Inferior parietal cortex (tissue), 1 donor: ENCODE data around the gene HAND1.
A peak's percentile ranks its signal among the peaks of the same experiment; 100 is the strongest.
"Not testable (repeated sequence)": the region's sequence is repeated elsewhere in the genome, so short reads cannot be mapped to it uniquely, and the experiment has no call there.

Experiments
- DNase-seq: peaks from one replicate; pipeline ENCODE4 v3.0.0-alpha.2; 2016; ENCODE audit errors: extremely low spot score

HAND1 gene

GRCh38 chr5:154478224-154478565 is at the start of gene HAND1:
Gene HAND1 (minus strand): TSS chr5:154478227. CDS start chr5:154478008, 219 bp downstream.
- DNase-seq = no peak

- DNase-seq = no peak
These were observed 48.5 kb upstream of the HAND1 start for GRCh38 chr5:154526231-154527226.

DNA sequence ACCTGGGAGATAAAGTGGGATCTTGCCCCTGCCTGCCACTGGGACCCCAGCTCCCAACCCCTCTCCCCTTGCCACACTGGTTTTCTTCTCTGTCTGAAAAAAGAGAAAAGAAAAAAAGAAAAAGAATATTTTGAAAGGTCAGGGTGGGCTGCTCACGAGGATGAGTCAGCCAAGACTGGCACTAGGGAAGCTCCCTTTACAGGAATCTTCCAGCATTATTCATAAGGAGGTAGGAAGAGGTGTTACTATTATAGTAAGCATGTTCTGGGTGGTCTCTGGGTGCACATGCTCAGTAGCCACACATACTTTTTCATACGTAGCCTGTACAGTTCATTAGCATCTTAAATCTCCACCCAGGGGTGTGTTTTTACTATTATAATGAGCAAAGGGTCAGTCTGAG is 46.8 kb upstream of the HAND1 start:
- DNase-seq = no peak

DNA sequence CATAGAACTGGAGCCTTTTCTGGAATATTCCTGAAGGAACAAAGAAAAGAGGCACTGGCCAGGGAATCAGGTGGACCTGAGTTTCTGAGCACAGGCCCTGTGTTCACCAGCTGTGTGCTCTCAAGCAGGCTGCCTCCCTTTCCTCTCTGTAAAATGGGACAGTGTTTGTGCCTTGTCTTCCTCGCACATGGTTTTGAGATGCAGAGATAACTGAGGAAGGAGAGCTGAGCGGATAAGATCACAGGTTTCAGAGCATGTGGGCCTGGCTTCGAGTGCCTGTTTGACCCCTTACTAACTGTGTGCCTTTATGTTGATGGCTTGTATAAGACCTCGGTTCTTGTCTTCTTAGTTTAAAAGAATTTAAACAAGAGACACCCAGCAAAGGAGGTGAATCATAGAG is 46.2 kb upstream of the HAND1 start:
- DNase-seq = no peak

- DNase-seq = no peak
These were observed 45.7 kb upstream of the HAND1 start for GRCh38 chr5:154523709-154524108.

DNA sequence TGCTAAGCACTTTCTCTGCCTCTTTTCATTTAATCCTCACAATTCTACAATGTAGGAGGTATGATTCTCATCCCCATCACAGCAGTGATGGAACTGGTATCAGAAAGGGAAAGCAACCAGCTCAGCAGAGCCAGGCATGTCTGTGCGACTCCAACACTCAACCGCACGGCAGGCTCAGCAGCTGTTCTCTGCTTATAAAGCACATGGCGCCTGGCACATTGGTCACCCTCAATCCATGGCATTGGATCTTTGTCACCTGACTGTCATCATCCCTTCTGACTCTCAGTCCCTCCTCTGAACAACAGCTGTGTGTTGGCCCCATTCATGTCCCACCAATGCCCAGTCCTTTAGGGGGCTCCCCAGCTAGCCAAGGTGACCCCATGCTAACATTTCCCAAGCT is 45.1 kb upstream of the HAND1 start:
- no peak for DNase-seq

GRCh38 chr5:154522284-154522683 is 44.3 kb upstream of the HAND1 start:
- DNase-seq = no peak

GRCh38 chr5:154521756-154522155 is 43.7 kb upstream of the HAND1 start:
- DNase-seq = no peak

DNA sequence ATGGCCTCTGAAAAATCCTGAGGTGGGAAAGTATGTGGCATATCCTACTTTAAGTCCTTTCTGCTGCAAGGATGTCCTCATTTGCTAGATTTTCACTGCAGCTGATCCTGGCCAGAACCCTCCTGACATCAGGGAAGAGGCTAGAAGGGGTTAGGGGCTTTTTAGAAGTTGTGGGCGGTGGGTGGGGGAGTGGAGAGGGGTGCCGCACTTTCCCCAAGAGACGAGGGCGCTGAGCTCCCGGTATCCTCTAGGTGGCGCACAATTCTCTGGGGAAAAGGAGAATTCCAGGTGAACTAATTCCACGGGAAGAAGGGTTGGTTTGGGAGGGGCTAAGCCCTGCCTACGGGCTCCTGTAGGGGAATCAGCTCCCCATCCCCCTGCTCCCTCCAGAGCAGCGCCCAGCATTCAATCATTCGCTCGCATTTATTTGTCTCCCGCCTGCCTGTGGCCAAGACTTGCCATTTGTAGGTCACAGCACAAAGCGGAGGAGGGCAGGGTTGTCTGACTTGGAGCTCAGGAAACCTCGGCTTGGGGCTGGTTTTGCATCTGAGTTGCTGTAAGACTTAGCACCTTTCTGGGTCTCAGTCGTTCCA is 42.9 kb upstream of the HAND1 start:
- DNase-seq = peak; percentile 25

- no peak for DNase-seq
These were observed 41.3 kb upstream of the HAND1 start for GRCh38 chr5:154519359-154519758.

- DNase-seq = no peak
These were observed 40.4 kb upstream of the HAND1 start for GRCh38 chr5:154518438-154518867.

GRCh38 chr5:154517810-154518437 is 39.9 kb upstream of the HAND1 start:
- no peak for DNase-seq

DNA sequence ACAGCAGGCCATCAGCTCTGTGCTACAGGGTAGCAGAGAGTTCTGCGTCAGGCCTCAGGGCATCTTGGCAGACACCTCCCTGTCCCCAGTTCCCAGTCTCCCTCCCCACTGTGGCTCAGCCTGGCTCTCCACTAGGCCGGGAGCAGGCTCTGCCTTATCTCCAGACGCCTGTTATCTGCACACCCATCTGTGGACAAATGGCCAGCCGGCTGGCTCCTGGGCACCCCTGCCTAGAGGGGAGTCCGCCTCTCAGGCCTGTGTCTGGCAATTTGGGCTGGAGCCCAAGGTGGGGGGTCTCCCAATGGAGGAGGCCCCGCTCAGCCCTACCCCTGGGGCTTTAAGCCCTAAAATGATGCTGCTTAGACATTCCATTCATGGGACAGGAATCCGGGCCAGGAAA is 39.2 kb upstream of the HAND1 start:
- DNase-seq = no peak

DNA sequence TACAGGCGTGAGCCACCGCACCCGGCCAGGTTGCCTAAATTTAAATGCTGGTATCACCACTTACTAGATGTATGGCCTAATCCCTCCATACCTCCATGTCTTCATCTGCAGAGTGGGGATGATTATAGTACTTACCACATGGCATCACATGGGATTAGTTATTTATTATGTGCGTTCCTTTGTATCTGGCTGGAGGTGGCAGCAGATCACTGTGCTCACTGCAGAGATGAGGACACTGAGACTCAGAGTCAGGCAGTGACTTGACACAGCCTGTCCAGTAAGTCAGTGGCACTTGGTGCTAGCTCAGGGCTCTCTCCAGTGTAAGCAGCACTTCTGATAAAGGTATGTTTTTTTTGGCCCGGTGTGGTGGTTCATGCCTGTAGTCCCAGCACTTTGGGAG is 38.4 kb upstream of the HAND1 start:
- DNase-seq = no peak

- not testable (repeated sequence) for DNase-seq
These were observed 37.5 kb upstream of the HAND1 start for GRCh38 chr5:154515488-154515887.

DNA sequence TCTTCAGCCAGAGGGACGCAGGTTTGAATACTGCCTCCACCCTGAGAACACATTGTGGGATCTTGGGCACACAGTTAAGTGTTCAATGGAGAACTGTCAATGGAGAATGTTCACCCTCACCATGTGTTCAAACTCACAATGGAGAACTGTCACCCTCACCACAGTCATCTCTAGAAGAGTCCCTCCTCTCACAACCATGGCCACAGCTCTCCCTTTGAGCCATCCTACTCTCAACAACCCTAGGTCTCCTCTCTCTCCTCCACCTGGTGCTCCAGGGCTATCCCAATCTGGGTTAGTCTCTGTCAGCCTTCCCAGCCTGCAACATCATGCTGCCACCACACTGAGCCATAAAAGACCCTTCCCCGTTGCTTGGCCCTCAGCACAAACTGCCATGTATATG is 36.3 kb upstream of the HAND1 start:
- DNase-seq = no peak

GRCh38 chr5:154513669-154514084 is 35.6 kb upstream of the HAND1 start:
- no peak for DNase-seq

- DNase-seq = no peak
These were observed 34.0 kb upstream of the HAND1 start for GRCh38 chr5:154511984-154512383.

GRCh38 chr5:154509784-154510555 is 31.9 kb upstream of the HAND1 start:
- DNase-seq = no peak

- DNase-seq = no peak
These were observed 30.1 kb upstream of the HAND1 start for GRCh38 chr5:154508114-154508513.

DNA sequence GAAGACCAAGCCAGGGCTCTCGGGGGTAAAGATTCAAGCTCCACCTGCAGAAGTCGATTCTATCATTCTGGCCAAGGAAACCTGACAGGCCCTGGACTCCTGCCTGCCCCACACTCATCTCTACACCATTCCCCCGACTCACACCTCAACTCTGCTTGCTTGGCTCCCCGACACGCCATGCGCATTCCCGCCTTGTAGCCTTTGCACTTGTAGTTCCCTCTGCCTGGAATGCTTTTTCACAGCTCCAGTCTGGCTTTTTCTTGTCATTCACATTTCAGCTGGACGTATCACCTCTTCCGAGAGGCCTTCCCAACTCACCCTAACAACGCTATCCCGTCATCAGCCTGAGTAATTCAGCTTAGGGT is 28.7 kb upstream of the HAND1 start:
- DNase-seq = no peak
